ENCODE data around the gene KCNIP1. TPM values are rescaled to one million over a fixed set of nuclear protein-coding genes. Genes with fewer than 3 reads are reported as not detected.

Gene KCNIP1
- total RNA-seq, 2 donors from 2014 or later = not detected

DNA sequence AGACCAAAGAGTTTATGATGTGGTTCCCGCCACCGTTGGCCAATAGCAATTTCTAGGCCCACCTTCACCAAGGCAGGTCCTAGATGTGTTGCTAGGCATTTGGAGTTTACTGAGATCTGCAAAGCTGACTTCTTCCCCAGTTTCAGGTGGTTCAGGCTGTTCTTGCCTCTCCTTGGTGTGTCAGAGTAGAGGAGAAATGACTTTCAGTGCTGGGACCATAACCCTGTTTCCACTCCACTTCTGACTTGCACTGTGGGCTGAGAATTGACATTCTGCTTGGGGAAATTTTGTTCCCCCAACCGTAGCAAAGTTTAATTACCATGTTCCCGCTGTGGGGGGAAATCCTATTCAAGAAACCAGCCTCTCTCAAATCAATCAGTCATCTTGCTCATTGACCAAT is 151.7 kb downstream of the KCNIP1 start:
- H3K27ac ChIP-seq (ENCODE audit: low read depth, low read length) = no peak overlapping the region
- DNase-seq = no peak

GRCh38 chr5:170655920-170656319 is 152.1 kb downstream of the KCNIP1 start:
- DNase-seq = no peak
- H3K36me3 ChIP-seq (ENCODE audit: control insufficient read depth, insufficient read depth, low read length) = no peaks in the 10 kb centered on the region
- H3K27me3 Mint-ChIP-seq (ENCODE audit: insufficient read depth) = peaks cover 3% of the 10 kb centered on the region
- H3K4me3 ChIP-seq (ENCODE audit: low read length) = no peak overlapping the region
- H3K27ac Mint-ChIP-seq = no peak overlapping the region
- TF ChIP-seq, protein P1, sequence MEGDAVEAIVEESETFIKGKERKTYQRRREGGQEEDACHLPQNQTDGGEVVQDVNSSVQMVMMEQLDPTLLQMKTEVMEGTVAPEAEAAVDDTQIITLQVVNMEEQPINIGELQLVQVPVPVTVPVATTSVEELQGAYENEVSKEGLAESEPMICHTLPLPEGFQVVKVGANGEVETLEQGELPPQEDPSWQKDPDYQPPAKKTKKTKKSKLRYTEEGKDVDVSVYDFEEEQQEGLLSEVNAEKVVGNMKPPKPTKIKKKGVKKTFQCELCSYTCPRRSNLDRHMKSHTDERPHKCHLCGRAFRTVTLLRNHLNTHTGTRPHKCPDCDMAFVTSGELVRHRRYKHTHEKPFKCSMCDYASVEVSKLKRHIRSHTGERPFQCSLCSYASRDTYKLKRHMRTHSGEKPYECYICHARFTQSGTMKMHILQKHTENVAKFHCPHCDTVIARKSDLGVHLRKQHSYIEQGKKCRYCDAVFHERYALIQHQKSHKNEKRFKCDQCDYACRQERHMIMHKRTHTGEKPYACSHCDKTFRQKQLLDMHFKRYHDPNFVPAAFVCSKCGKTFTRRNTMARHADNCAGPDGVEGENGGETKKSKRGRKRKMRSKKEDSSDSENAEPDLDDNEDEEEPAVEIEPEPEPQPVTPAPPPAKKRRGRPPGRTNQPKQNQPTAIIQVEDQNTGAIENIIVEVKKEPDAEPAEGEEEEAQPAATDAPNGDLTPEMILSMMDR (conservative IDR thresholded peaks at IDR 0.05) = no peak
- H3K9me3 ChIP-seq (ENCODE audit: control insufficient read depth, low read length) = no peaks in the 10 kb centered on the region
- H3K27ac ChIP-seq (ENCODE audit: low read depth, low read length) = no peak overlapping the region
- H3K4me1 ChIP-seq (ENCODE audit: control insufficient read depth, insufficient read depth, low read length) = no peaks in the 10 kb centered on the region
- WGBS, 2 experiments (ENCODE audit: insufficient coverage in 1 of 2, insufficient read length in 1 of 2) = 85 to 96% methylated on average over 4 of the region's 4 CpGs
- H3K4me1 Mint-ChIP-seq = no peaks in the 10 kb centered on the region
- no peaks in the 10 kb centered on the region for H3K9me3 Mint-ChIP-seq
- H3K36me3 Mint-ChIP-seq (ENCODE audit: low read depth) = no peaks in the 10 kb centered on the region
- no peak overlapping the region for H3K9ac ChIP-seq (ENCODE audit: extremely low read depth, low read length, poor library complexity, severe bottlenecking)
- H3K27me3 ChIP-seq (ENCODE audit: control insufficient read depth, insufficient read depth, low read length, poor library complexity, severe bottlenecking) = no peaks in the 10 kb centered on the region
- no peak overlapping the region for H3K4me3 Mint-ChIP-seq

More for the DNA sequence above, 151.7 kb downstream of the KCNIP1 start:
- no peak overlapping the region for H3K9ac ChIP-seq (ENCODE audit: extremely low read depth, low read length, poor library complexity, severe bottlenecking)
- Mint-ChIP-seq H3K36me3 (ENCODE audit: low read depth) (no peaks in the 10 kb centered on the region), H3K9me3 (no peaks in the 10 kb centered on the region), H3K4me1 (no peaks in the 10 kb centered on the region), H3K27me3 (ENCODE audit: insufficient read depth) (peaks cover 3% of the 10 kb centered on the region), H3K4me3 (no peak overlapping the region), H3K27ac (no peak overlapping the region)
- 90 to 93% methylated on average over 3 to 4 of the region's 4 CpGs for WGBS, 2 experiments (ENCODE audit: insufficient coverage in 1 of 2, insufficient read length in 1 of 2)
- H3K4me3 ChIP-seq (ENCODE audit: low read length) = no peak overlapping the region
- no peaks in the 10 kb centered on the region for H3K27me3 ChIP-seq (ENCODE audit: control insufficient read depth, insufficient read depth, low read length, poor library complexity, severe bottlenecking)
- no peaks in the 10 kb centered on the region for H3K36me3 ChIP-seq (ENCODE audit: control insufficient read depth, insufficient read depth, low read length)
- TF ChIP-seq, protein P1 (conservative IDR thresholded peaks at IDR 0.05) = no peak
- H3K4me1 ChIP-seq (ENCODE audit: control insufficient read depth, insufficient read depth, low read length) = no peaks in the 10 kb centered on the region
- H3K9me3 ChIP-seq (ENCODE audit: control insufficient read depth, low read length) = no peaks in the 10 kb centered on the region

DNA sequence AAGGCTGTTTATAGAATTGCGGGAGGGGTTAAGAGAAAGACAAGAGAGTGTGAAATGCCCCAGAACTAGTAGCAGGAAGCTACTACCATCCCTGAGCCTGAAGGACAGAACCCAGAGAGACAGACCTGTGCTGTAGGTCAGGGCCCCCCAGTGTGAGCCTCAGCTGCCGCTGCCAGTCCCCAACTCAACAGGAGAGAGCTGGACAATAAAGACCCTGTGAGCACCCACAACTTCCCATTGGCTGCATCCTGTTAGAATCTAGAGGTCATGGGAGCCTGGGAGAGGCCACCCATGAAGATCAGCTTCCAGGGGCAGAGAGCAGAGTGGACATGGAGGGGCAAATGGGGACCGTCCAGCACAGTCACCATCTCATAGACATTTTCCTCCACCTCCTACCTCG is 152.5 kb downstream of the KCNIP1 start:
- Mint-ChIP-seq H3K4me1 (no peaks in the 10 kb centered on the region), H3K27me3 (ENCODE audit: insufficient read depth) (peaks cover 3% of the 10 kb centered on the region), H3K4me3 (no peak overlapping the region), H3K36me3 (ENCODE audit: low read depth) (no peaks in the 10 kb centered on the region), H3K9me3 (no peaks in the 10 kb centered on the region), H3K27ac (no peak overlapping the region)
- DNase-seq = no peak
- Histone ChIP-seq H3K4me1 (ENCODE audit: control insufficient read depth, insufficient read depth, low read length) (no peaks in the 10 kb centered on the region), H3K9me3 (ENCODE audit: control insufficient read depth, low read length) (no peaks in the 10 kb centered on the region), H3K36me3 (ENCODE audit: control insufficient read depth, insufficient read depth, low read length) (no peaks in the 10 kb centered on the region), H3K4me3 (ENCODE audit: low read length) (no peak overlapping the region), H3K27ac (ENCODE audit: low read depth, low read length) (no peak overlapping the region), H3K9ac (ENCODE audit: extremely low read depth, low read length, poor library complexity, severe bottlenecking) (no peak overlapping the region), H3K27me3 (ENCODE audit: control insufficient read depth, insufficient read depth, low read length, poor library complexity, severe bottlenecking) (no peaks in the 10 kb centered on the region)
- WGBS, 2 experiments (ENCODE audit: insufficient coverage in 1 of 2, insufficient read length in 1 of 2) = 97% methylated on average over 4 of the region's 4 CpGs; no CpG with 5 or more reads in 1 of the 2 experiments
- TF ChIP-seq, protein P1 (conservative IDR thresholded peaks at IDR 0.05) = no peak
